Stimulated activated CD4-positive, alpha-beta T cell treated with anti-CD3 and anti-CD28 coated beads, Interleukin-15, amount 100 ng/mL, for 24 hours (primary cell): ENCODE measurements around the gene RNF187.

Experiments
- DNase-seq: peaks from one replicate; pipeline ENCODE4 v3.0.0-alpha.2; 2020

RNF187 gene

GRCh38 chr1:228487336-228488124, at the start of gene RNF187:
Gene RNF187 (plus strand): TSS chr1:228487382.
- DNase-seq = peak; percentile 59

GRCh38 chr1:228437424-228437962, 49.7 kb upstream of the RNF187 start:
- no peak for DNase-seq

GRCh38 chr1:228438266-228438665, 48.9 kb upstream of the RNF187 start:
- DNase-seq = no peak

GRCh38 chr1:228440761-228441500, 46.3 kb upstream of the RNF187 start:
- DNase-seq = no peak

GRCh38 chr1:228443395-228443794, 43.8 kb upstream of the RNF187 start:
- no peak for DNase-seq

GRCh38 chr1:228445490-228445842, 41.7 kb upstream of the RNF187 start:
- DNase-seq = no peak

GRCh38 chr1:228445843-228446650, 41.1 kb upstream of the RNF187 start:
- DNase-seq = peak; percentile 67

GRCh38 chr1:228446852-228447251, 40.3 kb upstream of the RNF187 start:
- DNase-seq = no peak

- no peak for DNase-seq
Observed at GRCh38 chr1:228448372-228448771, 38.8 kb upstream of the RNF187 start.

GRCh38 chr1:228450200-228450599, 37.0 kb upstream of the RNF187 start:
- no peak for DNase-seq

GRCh38 chr1:228452194-228453021, 34.8 kb upstream of the RNF187 start:
- no peak for DNase-seq

- DNase-seq = no peak
Observed at GRCh38 chr1:228453022-228453560, 34.1 kb upstream of the RNF187 start.

- no peak for DNase-seq
Observed at GRCh38 chr1:228453614-228454013, 33.6 kb upstream of the RNF187 start.

GRCh38 chr1:228454238-228454637, 32.9 kb upstream of the RNF187 start:
- DNase-seq = no peak

- DNase-seq = no peak
Observed at GRCh38 chr1:228455715-228456114, 31.5 kb upstream of the RNF187 start.

GRCh38 chr1:228456252-228457016, 30.7 kb upstream of the RNF187 start:
- DNase-seq = no peak

GRCh38 chr1:228457017-228457395, 30.2 kb upstream of the RNF187 start:
- no peak for DNase-seq

- DNase-seq = peak; percentile 88
Observed at GRCh38 chr1:228457396-228458176, 29.6 kb upstream of the RNF187 start.

GRCh38 chr1:228459091-228459993, 27.8 kb upstream of the RNF187 start:
- peak; percentile 77 for DNase-seq
